Activated CD4-positive, alpha-beta T cell treated with anti-CD3 and anti-CD28 coated beads for 48 hours (primary cell): ENCODE measurements around the gene MARS1.
"Not testable (repeated sequence)": the region's sequence is repeated elsewhere in the genome, so short reads cannot be mapped to it uniquely, and the experiment has no call there.

Source experiments
- DNase-seq: peaks from one replicate; pipeline ENCODE4 v3.0.0-alpha.2; 2020

Gene MARS1

GRCh38 chr12:57497223-57498131 lies 9.6 kb downstream of the MARS1 start:
- no peak for DNase-seq

DNA sequence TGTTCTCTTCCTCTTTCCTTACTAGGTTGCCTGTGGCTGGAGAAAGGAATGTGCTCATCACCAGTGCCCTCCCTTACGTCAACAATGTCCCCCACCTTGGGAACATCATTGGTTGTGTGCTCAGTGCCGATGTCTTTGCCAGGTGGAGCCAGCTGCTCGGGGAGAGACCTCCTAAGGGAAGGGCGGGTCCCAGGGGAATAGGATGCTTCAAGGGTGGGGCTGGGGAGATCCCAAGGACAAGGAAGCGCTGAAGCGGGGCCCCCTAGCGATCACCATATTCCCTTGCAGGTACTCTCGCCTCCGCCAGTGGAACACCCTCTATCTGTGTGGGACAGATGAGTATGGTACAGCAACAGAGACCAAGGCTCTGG lies 10.2 kb downstream of the MARS1 start:
- DNase-seq = no peak

GRCh38 chr12:57498571-57498970 lies 10.7 kb downstream of the MARS1 start:
- no peak for DNase-seq

DNA sequence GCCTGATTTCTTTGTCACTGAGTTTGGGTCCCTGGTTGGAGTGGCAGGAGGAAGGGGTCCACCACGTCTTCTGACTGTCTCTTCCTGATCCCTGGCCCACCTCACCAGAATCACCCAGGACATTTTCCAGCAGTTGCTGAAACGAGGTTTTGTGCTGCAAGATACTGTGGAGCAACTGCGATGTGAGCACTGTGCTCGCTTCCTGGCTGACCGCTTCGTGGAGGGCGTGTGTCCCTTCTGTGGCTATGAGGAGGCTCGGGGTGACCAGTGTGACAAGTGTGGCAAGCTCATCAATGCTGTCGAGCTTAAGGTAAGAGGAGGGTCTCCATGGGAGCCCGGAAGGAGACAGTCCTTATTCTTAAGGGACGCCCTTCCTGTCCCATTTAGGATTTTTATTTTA lies 12.3 kb downstream of the MARS1 start:
- no peak for DNase-seq

GRCh38 chr12:57502311-57502969 lies 14.6 kb downstream of the MARS1 start:
- not testable (repeated sequence) for DNase-seq

DNA sequence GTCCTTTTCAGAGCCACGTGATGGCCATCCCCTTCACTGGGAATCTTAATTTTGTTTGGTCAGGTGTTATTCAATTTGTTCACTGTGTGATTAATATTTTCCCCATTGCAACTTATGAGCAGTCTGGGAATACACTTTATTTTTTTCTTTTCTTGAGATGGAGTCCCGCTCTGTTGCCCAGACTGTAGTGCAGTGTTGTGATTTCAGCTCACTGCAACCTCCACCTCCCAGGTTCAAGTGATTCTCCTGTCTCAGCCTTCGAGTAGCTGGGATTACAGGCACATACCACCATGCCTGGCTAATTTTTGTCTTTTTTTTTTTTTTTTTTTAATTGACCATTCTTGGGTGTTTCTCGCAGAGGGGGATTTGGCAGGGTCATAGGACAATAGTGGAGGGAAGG lies 18.7 kb downstream of the MARS1 start:
- not testable (repeated sequence) for DNase-seq

- DNase-seq = not testable (repeated sequence)
Observed at GRCh38 chr12:57507796-57508195, 19.9 kb downstream of the MARS1 start.

- no peak for DNase-seq
Observed at GRCh38 chr12:57511161-57511560, 23.3 kb downstream of the MARS1 start.

DNA sequence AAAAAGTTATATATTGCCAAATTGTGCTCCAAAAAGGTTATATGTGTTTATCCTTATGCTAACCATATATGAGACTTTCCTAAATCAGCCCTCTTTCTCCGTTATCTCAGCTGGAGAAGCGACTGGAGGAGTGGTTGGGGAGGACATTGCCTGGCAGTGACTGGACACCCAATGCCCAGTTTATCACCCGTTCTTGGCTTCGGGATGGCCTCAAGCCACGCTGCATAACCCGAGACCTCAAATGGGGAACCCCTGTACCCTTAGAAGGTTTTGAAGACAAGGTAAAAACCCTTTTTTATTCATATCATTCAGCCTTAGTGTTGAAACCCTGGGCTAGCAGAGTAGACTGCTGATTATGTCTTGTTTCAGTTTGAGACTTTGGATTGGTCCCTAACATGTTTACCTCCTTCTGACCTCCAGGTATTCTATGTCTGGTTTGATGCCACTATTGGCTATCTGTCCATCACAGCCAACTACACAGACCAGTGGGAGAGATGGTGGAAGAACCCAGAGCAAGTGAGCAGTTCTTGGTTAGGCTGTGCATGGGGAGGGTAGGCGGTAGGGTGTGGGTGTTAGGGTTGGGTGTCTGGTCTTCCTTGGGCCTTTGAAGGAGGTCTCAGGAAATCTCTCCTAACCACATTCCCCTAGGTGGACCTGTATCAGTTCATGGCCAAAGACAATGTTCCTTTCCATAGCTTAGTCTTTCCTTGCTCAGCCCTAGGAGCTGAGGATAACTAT lies 23.9 kb downstream of the MARS1 start:
- DNase-seq = no peak

GRCh38 chr12:57512665-57513064 lies 24.8 kb downstream of the MARS1 start:
- no peak for DNase-seq

GRCh38 chr12:57513266-57513665 lies 25.4 kb downstream of the MARS1 start:
- no peak for DNase-seq

DNA sequence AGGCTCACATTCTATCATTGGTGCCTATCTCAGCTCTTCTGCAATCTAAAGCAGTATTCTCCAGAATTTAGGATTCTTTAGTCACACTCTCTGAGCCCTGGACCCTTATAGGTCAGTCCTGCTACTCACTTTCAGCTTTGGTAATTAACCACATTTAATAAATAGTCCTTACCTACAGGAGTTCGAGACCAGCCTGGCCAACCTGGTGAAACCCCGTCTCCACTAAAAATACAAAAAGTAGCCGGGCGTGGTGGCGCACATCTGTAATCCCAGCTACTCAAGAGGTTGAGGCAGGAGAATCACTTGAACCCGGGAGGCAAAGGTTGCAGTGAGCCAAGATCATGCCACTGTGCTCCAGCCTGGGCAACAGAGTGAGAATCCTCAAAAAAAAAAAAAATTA lies 25.8 kb downstream of the MARS1 start:
- DNase-seq = not testable (repeated sequence)

DNA sequence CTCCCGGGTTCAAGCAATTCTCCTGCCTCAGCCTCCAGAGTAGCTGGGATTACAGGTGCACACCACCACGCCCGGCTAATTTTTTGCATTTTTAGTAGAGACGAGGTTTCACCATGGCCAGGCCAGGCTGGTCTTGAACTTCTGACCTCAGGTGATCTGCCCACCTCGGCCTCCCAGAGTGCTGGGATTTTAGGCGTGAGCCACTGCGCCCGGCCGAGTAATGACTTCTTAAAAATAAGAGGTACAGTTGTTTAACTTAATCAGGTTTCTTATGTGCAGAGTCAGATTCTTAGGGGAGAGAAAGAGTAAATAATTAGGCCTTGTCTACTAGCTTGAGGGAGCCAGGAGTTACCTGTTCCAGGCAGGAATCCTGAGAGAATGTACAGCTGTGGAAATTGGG lies 26.4 kb downstream of the MARS1 start:
- not testable (repeated sequence) for DNase-seq

- no peak for DNase-seq
Observed at GRCh38 chr12:57514720-57515407, 27.0 kb downstream of the MARS1 start.

- no peak for DNase-seq
Observed at GRCh38 chr12:57515408-57515933, 27.6 kb downstream of the MARS1 start.

GRCh38 chr12:57515934-57516541 lies 28.2 kb downstream of the MARS1 start:
- no peak for DNase-seq

DNA sequence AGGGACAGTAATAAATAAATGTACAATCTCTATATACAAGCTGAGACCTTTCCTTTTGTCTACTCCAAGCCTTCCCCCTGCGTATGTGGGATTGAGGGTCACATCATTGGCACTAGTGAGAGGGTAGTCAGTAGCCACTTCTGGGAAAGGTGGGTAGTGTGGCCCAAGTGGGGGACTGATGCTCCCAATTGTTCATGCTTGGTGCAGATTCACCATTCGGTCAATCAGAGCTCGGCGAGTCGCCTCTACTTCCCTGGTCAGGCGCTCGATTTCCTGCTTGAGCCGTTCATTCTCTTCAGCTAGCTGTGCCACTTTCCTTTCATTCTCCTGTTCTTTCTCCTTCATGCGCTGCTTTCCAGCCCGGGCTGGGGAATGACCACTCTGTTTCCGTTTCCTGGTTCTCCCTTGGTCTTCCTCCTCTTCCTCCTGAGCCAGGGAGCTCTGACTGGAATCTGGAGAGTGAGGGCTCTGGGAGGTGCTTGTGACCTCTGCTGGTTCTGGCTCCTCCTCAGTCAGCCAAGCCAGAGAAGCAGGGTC lies 28.8 kb downstream of the MARS1 start:
- no peak for DNase-seq

GRCh38 chr12:57517187-57517586 lies 29.3 kb downstream of the MARS1 start:
- DNase-seq = no peak

DNA sequence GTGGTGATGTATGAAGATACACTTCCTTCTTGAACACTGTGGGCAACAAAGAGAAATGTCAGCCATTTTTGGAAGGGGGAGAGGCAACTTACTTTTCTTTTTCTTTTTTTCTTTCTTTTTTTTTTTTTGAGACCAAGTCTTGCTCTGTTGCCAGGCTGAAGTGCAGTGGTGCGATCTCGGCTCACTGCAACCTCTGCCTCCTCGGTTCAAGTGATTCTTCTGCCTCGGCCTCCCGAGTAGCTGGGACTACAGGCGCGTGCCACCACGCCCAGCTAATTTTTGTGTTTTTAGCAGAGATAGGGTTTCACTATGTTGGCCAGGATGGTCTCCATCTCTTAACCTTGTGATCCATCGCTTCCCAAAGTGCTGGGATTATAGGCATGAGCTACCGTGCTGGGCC lies 29.9 kb downstream of the MARS1 start:
- DNase-seq = not testable (repeated sequence)

DNA sequence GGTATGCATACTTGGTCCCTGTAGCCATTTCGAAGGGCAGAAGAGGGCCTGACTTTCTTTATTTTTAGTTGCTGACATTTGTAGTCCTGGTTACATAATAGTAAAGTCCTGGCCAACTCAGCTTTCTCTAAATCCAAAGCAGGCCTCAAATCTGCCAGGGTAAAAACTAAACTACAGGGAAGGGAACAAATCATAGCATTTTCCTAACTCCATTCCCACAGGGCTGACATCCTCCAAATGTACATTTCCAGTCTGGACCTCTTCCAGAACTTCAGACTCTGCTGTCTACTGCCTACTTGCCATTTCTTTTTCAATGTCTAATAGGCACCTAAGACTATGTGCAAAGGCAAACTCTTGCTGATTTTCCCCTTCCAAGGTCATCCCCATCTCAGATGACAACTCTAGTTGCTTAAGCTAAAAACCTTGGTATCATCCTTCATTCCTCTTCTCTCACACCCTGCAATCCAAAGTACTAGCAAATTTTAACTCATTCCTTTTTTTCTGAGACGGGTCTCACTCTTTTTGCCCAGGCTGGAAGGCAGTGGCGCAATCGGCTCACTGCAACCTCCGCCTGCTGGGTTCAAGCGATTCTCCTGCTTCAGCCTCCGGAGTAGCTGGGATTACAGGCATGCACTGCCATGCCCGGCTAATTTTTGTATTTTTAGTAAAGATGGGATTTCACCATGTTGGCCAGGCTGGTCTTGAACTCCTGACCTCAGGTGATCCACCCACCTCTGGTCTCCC lies 30.5 kb downstream of the MARS1 start:
- no peak for DNase-seq
